Measurements from ENCODE around the gene OR52H1.

OR52H1 gene

DNA sequence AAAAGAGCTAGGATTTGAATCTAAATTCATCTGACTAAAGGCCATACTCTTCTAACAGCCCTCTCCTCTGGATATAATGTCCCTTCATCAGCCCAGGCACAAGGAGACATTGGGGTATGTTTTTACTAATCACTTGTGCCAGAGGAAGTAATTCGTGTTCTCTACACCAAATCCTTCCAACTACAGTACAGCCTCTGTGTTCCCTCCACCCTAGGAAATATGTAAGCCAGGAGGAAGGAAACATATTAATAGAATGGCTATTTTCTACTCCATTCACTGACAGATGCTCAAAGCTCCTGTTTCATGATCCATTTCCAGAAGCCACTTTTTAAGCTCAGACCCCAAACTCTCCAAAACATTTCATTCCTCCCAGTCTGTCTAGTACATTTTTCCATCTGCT is 19.8 kb downstream of the OR52H1 start:
- no peaks in the 10 kb centered on the region for H3K36me3 ChIP-seq (ENCODE audit: insufficient read depth, low read length)
- no peaks in the 10 kb centered on the region for H3K27me3 ChIP-seq (ENCODE audit: insufficient read depth, low read length, poor library complexity, severe bottlenecking)
- H2AFZ ChIP-seq (ENCODE audit: low read length): no peak overlapping the region
- no peaks in the 10 kb centered on the region for H3K79me2 ChIP-seq (ENCODE audit: insufficient read depth, low read length)
- no peak overlapping the region for H3K9ac ChIP-seq (ENCODE audit: low read depth, low read length, poor library complexity, severe bottlenecking)
- no peaks in the 10 kb centered on the region for H4K20me1 ChIP-seq (ENCODE audit: insufficient read depth, low read length, poor library complexity, severe bottlenecking)
- H3K4me1 ChIP-seq (ENCODE audit: insufficient read depth, low read length, poor library complexity, severe bottlenecking): no peaks in the 10 kb centered on the region
- no peak overlapping the region for H3K4me2 ChIP-seq (ENCODE audit: low read depth, low read length, poor library complexity, severe bottlenecking)
- TF ChIP-seq, protein P1, sequence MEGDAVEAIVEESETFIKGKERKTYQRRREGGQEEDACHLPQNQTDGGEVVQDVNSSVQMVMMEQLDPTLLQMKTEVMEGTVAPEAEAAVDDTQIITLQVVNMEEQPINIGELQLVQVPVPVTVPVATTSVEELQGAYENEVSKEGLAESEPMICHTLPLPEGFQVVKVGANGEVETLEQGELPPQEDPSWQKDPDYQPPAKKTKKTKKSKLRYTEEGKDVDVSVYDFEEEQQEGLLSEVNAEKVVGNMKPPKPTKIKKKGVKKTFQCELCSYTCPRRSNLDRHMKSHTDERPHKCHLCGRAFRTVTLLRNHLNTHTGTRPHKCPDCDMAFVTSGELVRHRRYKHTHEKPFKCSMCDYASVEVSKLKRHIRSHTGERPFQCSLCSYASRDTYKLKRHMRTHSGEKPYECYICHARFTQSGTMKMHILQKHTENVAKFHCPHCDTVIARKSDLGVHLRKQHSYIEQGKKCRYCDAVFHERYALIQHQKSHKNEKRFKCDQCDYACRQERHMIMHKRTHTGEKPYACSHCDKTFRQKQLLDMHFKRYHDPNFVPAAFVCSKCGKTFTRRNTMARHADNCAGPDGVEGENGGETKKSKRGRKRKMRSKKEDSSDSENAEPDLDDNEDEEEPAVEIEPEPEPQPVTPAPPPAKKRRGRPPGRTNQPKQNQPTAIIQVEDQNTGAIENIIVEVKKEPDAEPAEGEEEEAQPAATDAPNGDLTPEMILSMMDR (conservative IDR thresholded peaks at IDR 0.05; ENCODE audit: low read length): no peak
- no peak for TF ChIP-seq EZH2phosphoT487 (IDR thresholded peaks at IDR 0.05; ENCODE audit: borderline replicate concordance)
- H3K9me3 ChIP-seq (ENCODE audit: insufficient read depth, low read depth, low read length): no peaks in the 10 kb centered on the region
- no peak overlapping the region for H3K4me3 ChIP-seq (ENCODE audit: low read length, poor library complexity, severe bottlenecking)
- H3K9me2 ChIP-seq (replicated peaks; ENCODE audit: low read depth, low read length): no peaks in the 10 kb centered on the region
- H3F3A ChIP-seq (ENCODE audit: low read depth): no peaks in the 10 kb centered on the region

DNA sequence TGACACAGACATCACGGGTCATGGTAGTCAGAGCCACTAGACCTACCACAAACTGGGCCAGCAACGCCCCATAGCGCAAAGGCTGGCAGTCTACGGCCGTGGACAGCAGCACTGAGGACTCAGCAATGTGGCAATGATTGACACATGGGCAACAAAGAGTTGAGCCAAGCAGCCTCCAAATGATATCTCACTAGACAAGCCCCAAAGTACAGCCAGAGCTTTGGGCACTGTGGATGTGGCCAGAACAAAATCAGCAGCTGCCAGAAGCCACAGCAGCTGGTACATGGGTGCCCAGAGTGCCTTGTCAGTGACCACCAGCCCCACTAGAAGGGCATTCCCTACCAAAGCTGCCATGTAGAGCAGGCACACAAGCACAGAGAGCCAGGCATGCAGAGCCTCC is 20.6 kb downstream of the OR52H1 start:
- Histone ChIP-seq H3K9ac (ENCODE audit: low read depth, low read length, poor library complexity, severe bottlenecking) (no peak overlapping the region), H3K9me2 (replicated peaks; ENCODE audit: low read depth, low read length) (no peaks in the 10 kb centered on the region), H3K79me2 (ENCODE audit: insufficient read depth, low read length) (no peaks in the 10 kb centered on the region), H3K36me3 (ENCODE audit: insufficient read depth, low read length) (no peaks in the 10 kb centered on the region), H3K4me1 (ENCODE audit: insufficient read depth, low read length, poor library complexity, severe bottlenecking) (no peaks in the 10 kb centered on the region), H2AFZ (ENCODE audit: low read length) (no peak overlapping the region), H3K27me3 (ENCODE audit: insufficient read depth, low read length, poor library complexity, severe bottlenecking) (no peaks in the 10 kb centered on the region), H3K9me3 (ENCODE audit: insufficient read depth, low read depth, low read length) (no peaks in the 10 kb centered on the region), H4K20me1 (ENCODE audit: insufficient read depth, low read length, poor library complexity, severe bottlenecking) (no peaks in the 10 kb centered on the region), H3F3A (ENCODE audit: low read depth) (no peaks in the 10 kb centered on the region), H3K4me2 (ENCODE audit: low read depth, low read length, poor library complexity, severe bottlenecking) (no peak overlapping the region), H3K4me3 (ENCODE audit: low read length, poor library complexity, severe bottlenecking) (no peak overlapping the region)
- TF ChIP-seq, protein P1 (conservative IDR thresholded peaks at IDR 0.05; ENCODE audit: low read length): no peak
- TF ChIP-seq EZH2phosphoT487 (IDR thresholded peaks at IDR 0.05; ENCODE audit: borderline replicate concordance): no peak

DNA sequence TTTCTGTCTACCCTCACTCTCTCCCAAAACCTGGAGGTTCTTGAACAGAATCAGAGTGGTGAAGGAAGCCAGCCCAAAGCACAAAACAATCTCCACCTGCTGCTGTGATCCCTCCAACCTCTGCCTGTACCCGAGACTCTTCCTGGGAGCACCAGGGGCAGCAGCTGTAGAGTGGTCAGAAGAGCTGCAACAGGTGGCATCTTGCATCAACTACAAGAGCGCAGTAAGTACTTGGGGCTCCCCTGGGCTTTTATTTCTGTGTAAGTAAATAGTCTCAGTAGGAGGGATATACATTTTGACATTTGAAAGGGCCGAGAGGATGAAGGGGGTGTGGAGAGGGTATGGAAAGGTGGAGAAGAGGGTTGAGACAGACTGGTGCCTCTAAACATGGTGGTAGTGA is 23.6 kb downstream of the OR52H1 start:
- H4K20me1 ChIP-seq (ENCODE audit: insufficient read depth, low read length, poor library complexity, severe bottlenecking): no peaks in the 10 kb centered on the region
- H3K27me3 ChIP-seq (ENCODE audit: insufficient read depth, low read length, poor library complexity, severe bottlenecking): no peaks in the 10 kb centered on the region
- no peak overlapping the region for H2AFZ ChIP-seq (ENCODE audit: low read length)
- no peak overlapping the region for H3K4me2 ChIP-seq (ENCODE audit: low read depth, low read length, poor library complexity, severe bottlenecking)
- no peaks in the 10 kb centered on the region for H3K9me3 ChIP-seq (ENCODE audit: insufficient read depth, low read depth, low read length)
- H3K9ac ChIP-seq (ENCODE audit: low read depth, low read length, poor library complexity, severe bottlenecking): no peak overlapping the region
- no peaks in the 10 kb centered on the region for H3K4me1 ChIP-seq (ENCODE audit: insufficient read depth, low read length, poor library complexity, severe bottlenecking)
- no peak overlapping the region for H3K4me3 ChIP-seq (ENCODE audit: low read length, poor library complexity, severe bottlenecking)
- H3K9me2 ChIP-seq (replicated peaks; ENCODE audit: low read depth, low read length): no peaks in the 10 kb centered on the region
- TF ChIP-seq EZH2phosphoT487 (IDR thresholded peaks at IDR 0.05; ENCODE audit: borderline replicate concordance): no peak
- TF ChIP-seq, protein P1 (conservative IDR thresholded peaks at IDR 0.05; ENCODE audit: low read length): no peak
- H3K79me2 ChIP-seq (ENCODE audit: insufficient read depth, low read length): no peaks in the 10 kb centered on the region
- no peaks in the 10 kb centered on the region for H3F3A ChIP-seq (ENCODE audit: low read depth)
- H3K36me3 ChIP-seq (ENCODE audit: insufficient read depth, low read length): no peaks in the 10 kb centered on the region

All from Loucy (cell line).